Activated CD4-positive, alpha-beta T cell treated with anti-CD3 and anti-CD28 coated beads, Interleukin-10, Interleukin-2, amounts not matched to agents 100 ng/mL and 50 ng/mL, durations not matched to agents 16 hours and 8 hours (primary cell): ENCODE measurements around the gene SKOR1.

Experiments
- DNase-seq: peaks from one replicate; pipeline ENCODE4 v3.0.0-alpha.2; 2020

Gene SKOR1

DNA sequence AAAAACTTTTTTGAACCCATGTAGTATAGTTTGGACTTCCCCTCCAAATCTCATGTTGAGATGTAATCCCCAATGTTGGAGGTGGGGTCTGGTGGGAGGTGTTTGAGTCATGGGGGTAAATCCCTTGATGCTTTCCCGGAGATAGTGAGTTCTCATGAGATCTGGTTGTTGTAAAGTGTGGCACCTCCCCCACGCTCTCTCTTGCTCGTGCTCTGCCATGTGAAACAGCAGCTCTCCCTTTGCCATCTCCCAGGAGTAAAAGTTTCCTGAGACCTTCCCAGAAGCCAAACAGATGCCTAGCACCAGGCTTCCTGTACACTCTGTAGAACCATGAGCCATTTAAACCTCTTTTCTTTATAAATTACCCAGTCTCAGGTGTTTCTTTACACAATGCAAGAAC is 30.5 kb downstream of the SKOR1 start:
- no peak for DNase-seq

GRCh38 chr15:67857220-67857619 is 31.9 kb downstream of the SKOR1 start:
- no peak for DNase-seq

DNA sequence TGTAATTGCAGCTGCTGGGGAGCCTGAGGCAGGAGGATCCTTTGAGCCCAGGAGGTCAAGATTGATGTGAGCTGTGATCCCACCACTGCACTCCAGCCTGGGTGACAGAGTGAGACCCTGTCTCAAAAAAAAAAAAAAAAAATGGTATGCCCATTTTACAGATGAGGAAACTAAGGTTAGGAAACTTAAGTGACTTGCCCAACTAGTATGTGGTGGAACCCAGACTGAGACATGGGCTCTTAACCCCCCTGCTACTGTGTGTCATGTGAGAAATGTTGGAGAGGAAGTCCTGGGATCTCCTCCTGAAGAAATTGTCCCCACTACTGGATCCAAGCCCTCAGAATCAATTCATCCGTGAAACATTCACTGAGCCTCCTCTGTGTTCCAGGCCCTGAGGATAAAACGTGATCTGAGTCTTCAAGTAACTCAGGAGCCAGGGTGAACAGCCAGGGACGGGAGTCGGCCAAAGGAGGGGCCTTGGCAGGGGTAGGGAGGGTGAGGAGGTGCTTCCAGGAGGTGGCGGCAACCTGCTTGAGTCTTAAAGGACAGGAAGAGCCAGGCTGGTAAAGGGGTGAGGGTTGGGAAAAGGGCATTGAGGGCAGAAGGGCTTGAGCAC is 34.1 kb downstream of the SKOR1 start:
- DNase-seq: no peak

DNA sequence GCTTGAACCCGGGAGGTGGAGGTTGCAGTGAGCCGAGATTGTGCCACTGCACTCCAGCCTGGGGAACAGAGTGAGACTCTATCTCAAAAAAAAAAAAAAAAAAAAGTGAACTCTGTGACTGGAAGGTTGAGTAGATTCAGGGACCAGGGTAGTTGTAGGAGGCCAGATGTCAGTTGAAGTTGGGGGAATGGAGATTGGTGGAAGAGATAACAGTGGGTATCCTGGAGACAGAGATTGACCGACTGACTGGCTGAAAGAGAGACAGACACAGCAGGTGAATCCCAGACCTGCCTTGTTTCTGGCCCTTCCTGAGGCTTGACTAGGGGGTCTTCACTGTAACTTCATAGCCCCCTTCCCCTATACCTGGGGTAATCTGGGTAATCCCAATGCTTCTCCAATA is 36.7 kb downstream of the SKOR1 start:
- no peak for DNase-seq

DNA sequence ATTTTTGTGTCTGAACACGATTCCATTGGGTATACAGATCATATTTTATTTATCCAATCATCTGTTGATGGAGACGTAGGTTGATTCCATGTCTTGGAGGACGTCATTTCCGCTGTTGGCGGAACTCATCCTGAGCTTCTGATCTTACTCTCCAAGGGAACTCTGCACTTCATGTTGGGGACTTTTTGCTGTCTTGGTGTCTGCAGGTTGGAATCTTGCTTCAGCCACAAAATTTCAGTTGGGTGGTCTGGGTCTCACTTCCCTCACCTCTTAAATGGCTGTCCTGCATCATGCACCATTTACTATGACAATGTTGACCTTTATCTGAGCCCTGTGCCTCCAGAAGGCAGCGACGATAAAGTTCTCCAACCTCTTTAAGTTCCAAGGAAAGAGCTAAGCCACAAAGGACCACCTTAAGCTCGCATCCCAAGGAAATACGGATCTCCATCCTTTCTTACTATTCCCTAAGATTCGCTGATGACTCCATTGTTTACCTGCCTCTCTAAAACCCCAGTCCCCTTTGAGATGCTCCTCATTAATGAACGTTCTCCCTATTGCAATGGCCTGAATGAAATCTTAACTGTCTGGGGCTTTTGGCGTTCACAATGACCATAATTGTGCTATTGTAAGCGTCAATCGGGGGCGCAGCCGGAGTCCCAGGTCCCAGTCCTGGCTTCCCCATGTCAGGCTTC is 37.6 kb downstream of the SKOR1 start:
- no peak for DNase-seq

DNA sequence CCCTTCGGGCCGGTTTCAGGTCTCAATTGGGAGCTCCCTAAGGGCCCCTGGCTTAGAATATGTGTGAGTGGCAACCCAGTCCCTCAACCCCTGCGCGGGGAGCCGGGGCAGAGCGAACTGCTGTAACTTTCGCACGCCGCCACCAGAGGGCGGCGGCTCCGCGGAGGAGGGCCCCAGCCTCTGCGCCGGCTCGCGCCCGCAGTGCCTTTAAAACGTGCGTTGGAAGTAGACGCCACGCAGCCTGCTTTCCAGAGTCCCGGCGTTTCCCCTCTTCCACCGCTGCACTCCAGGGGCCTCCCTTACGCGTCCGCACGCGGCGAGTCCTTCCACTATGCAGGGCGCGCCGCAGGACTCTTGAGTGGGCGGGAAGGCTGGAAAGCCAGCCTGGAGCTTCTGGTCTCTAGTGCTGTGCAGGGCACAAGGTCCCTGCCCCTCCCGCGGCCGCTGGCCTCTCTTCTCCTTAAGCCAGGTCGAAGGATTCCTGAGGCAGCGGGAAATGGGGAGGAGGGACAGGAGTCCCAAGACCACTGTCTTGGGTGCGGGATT is 38.2 kb downstream of the SKOR1 start:
- DNase-seq: peak; percentile 77

DNA sequence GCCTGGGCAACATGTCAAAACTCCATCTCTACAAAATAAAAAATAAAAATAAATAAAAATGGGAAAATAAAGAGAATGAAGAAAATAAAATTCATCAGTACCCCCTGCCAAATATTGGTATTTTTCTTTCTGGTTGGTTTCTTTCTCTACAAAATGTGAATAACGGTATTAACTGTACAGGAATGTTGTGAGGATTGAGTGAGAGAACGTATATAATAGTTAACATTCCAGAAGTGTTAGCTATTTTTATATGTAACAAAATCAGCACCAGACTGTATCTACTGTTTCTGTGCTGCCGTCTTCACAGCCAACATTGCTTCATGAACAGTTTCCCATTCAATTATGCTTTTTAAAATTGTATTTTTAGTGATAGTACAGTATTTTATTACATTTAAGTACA is 40.0 kb downstream of the SKOR1 start:
- DNase-seq: no peak

DNA sequence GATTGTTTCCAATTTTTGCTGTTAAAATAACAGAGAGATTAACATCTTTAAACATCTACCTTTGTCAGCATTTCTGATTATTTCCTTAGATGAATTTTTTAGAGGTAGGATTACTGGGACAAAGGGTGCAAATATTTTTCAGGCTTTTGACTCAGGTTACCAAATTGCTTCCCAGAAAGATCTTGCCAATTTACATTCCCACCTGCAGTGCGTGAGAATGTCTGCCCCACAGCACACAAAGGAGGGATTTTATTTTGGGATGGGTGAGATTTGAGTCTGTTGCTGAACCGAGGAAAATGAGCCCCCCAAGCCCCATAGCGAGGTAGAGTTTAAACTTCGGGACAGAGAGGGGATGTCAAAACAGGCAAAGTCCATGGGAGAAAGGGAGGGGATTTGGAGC is 40.5 kb downstream of the SKOR1 start:
- no peak for DNase-seq

- DNase-seq: no peak
These were observed 44.4 kb downstream of the SKOR1 start for GRCh38 chr15:67869701-67870100.

DNA sequence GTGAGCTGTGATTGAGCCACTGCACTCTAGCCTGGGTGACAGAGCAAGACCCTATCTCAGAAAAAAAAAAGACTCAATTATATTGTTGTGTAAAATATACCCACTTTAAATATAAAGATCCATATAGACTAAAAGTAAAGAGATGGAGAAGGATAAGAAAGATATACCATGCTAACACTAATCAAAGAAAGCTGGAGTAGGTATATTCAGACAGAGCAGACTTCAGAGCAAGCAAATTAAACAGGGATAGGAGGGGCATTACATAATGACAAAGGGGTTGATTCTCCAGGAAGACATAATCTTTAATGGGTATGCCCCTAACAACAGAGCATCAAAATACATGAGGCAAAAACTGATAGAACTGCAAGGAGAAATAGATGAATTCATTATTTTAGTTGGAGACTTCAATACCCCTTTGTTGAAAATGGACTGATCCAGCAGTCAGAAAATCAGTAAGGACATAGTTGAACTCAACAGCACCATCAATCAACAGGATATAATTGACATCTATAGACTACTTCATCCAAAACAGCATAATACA is 45.6 kb downstream of the SKOR1 start:
- DNase-seq: no peak

DNA sequence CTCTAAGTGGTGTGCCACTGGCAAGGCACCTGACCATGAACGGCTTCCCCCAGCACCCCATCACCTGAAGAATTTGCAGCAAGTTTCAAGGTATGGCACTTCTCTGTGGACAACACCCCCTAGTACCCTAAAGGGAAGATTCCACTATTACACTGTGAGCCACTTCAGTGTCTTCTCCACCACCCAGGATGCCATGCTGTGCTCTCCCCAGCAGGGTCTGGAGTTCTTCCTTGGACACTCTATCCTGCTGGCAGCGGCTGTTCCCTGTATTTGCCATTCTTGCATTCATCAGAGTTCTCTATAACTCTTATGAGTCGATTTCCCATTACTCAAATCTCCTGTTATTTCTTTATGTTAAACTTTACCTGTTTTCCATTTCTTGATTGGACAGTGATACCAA is 48.5 kb downstream of the SKOR1 start:
- no peak for DNase-seq

DNA sequence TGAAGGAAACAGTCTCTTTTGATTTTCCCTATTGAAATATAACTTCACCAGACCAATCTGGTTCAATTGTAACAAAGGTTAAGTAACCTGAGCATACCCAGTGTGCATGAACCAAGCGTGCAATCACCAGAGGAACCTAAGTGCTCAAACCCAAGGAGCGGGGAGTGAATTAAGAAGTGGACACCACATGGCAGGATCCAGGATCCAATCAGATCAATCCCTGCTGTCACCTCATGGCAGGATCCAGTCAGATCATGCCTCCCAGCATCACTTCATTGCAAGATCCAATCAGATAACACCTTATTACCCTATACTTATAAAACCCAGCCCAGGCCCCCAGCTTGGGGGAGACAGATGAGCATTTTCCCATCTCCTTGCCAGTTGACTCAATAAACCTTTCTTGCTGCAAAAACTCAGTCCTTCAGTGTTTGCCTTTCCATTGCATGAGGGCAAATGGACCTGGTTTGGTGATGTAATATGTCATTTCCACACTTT is 53.5 kb downstream of the SKOR1 start:
- no peak for DNase-seq

- no peak for DNase-seq
These were observed 54.3 kb downstream of the SKOR1 start for GRCh38 chr15:67879440-67880129.

DNA sequence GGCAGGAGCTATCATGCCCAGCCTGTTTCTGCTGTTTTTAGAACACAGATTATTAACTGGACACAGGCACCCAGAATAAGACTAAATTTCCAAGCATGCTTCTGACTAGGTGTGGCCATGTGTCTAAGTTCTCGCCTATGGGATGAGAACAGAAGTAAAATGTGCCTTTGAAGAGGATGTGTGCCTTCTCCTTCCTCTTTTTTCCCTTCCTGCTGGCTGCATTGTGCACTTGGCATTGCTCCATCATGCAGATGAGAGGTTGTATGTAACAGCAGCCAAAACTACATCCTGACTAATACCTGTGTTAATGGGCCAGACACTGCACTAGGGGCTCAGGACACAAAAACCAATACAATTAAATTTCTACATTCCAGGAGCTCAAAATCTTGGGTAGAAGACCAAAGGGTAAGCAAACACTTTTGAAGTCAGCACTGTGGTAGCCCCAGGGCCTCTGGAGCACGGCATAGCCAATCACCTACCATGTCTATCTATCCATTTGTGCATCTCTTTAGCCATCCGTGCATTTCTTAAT is 55.4 kb downstream of the SKOR1 start:
- DNase-seq: no peak

DNA sequence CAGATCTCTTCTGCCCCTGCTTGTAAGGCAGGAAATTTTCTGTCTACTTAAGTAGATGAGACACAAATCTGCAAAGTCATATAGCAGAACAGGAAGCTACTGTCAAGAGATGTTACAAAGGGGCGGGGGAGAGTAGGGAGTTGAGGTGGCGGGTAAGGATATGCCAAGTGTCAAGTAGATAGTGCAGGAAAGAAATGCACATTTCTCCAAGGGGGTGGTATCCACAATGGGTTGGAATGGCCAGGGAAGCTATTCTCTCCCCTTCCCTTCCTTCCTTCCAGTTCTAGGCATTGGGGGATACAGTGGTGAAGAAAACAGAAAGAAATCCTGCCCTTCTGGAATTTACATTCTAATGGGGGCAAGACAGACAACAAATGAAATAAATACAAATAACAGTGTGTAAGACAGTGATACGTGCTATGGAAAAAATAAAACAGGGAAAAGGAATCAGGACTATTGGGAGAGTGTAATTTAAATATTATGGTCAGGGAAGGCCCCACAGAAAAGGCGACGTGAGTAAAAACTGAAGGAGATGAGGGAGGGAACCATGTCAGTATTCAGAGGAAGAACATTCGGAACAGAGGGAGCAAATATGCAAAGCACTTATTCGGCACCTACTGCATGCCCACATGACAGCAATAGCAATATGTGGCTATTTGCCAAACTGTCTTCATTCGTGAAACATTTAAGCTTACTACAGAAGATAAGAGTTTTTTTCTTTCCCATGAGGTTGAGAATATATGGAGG is 57.4 kb downstream of the SKOR1 start:
- peak; percentile 38 for DNase-seq

DNA sequence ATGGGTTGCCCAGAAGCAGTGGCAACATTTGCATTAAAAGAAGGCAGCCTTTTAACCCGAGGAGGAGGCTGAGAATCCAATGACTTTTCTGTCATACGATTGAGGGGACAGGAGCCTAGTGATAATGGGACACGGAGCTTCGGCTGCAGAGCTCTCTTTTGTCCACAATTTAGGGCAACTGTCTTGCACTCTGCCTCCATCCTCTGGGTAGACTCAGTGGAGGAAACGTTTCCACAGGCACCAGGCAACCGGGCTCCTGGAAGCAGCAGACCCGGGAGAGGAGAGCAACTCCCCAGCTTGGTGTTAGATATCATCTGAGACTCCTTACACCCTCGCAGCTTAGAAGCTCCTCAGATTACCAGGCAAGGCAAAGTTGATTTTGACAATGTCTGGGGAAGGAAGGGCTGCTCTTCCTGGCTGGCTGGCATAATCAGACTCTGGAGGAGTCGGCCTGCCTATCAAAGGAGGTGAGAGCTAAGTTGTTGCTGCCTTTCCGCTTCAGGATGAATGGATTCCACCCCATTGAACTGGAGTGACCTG is 58.0 kb downstream of the SKOR1 start:
- DNase-seq: no peak

- no peak for DNase-seq
These were observed 58.7 kb downstream of the SKOR1 start for GRCh38 chr15:67884009-67884408.
